GM10266 (cell line): ENCODE measurements around the gene PRR3.

Experiments used
- DNase-seq: peaks from one replicate; pipeline ENCODE4 v3.0.0; 2012; ENCODE audit errors: extremely low spot score
- TF ChIP-seq, protein P1 (sequence below): IDR thresholded peaks from 2 replicates; pipeline ENCODE4 v1.5.1; 2012; ENCODE audit warnings: mild to moderate bottlenecking, low read depth; ENCODE audit not compliant: control insufficient read depth, insufficient read depth; ENCODE audit errors: missing control alignments

The PRR3 gene

DNA sequence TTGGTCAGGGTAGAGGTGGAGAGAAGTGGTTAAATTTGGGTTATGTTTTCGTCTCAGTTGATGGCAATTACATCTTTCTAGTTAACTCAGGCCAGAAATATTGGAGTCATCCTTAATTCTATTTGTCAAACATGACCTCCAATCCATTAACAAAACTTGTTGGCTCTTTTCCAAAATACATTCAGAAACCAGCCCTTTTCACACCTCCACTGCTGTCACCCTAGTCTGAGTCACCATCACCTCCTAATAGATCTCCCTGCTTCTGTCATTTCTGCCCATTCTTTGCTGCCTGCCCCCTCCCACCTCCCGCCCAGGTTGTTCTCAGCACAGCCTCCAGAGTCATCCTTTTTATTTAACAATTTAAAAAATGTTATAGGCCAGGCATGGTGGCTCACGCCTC, 11.2 kb downstream of the PRR3 start:
- TF ChIP-seq, protein P1, sequence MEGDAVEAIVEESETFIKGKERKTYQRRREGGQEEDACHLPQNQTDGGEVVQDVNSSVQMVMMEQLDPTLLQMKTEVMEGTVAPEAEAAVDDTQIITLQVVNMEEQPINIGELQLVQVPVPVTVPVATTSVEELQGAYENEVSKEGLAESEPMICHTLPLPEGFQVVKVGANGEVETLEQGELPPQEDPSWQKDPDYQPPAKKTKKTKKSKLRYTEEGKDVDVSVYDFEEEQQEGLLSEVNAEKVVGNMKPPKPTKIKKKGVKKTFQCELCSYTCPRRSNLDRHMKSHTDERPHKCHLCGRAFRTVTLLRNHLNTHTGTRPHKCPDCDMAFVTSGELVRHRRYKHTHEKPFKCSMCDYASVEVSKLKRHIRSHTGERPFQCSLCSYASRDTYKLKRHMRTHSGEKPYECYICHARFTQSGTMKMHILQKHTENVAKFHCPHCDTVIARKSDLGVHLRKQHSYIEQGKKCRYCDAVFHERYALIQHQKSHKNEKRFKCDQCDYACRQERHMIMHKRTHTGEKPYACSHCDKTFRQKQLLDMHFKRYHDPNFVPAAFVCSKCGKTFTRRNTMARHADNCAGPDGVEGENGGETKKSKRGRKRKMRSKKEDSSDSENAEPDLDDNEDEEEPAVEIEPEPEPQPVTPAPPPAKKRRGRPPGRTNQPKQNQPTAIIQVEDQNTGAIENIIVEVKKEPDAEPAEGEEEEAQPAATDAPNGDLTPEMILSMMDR, result no peak
- no peak for DNase-seq

DNA sequence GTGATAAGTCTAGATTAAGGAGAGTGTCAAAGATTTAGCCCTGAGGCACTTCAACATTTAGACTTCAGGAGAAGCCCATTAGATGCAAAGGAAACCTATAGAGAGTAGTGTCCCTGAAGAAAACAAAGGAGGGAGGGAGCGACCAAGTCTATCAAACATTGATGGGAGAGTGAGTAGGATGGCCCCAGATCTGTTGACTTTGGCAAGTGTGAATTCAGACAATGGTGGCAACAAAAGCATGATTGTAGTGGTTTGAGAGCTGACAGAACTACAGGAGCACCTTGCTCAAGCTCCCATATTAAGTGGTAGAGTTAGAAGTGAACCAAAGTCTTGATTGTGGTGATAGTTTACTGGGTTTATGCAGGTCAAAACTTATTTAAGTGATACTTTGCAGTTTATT, 13.2 kb downstream of the PRR3 start:
- TF ChIP-seq, protein P1, result no peak
- no peak for DNase-seq

DNA sequence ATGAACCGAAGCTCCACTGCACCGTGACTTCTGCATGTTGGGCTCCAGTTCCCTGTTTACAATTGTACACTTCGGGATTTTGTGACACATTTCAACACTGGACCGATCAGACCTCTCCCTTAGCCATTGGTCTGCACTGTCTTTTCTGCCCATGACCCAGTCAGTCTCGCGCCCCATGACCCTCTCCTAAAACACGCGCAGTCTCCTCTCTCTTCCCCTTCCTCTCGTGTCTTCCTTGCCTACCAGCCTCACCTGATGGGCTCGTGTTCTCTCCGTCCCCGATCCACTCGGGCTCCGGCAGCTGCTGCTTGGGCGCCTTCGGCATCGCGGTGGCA, 13.6 kb downstream of the PRR3 start:
- no peak for DNase-seq

DNA sequence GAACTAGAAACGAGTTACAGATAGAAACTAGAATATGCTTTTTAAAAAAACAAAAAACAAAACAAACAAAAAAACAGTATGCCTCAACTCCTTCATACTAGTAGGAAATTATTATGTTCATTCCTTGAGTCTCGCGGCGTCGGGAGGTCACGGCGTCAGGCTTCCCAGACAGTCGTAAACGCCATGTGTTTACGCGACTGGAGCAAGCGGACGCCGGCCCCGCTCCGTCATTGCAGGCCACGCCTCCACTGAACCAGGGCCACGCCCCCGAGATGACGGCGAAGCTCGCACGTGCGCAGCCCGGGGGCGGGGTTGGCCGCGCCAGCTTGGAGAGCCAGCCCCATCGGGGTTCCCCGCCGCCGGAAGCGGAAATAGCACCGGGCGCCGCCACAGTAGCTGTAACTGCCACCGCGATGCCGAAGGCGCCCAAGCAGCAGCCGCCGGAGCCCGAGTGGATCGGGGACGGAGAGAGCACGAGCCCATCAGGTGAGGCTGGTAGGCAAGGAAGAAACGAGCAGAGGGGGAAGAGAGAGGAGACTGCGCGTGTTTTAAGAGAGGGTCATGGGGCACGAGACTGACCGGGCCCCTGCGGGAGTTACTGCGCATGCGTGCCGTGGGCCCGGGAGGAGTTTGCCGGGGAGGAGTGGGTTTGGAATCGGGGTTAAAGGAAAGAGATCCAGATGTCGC, 14.1 kb downstream of the PRR3 start, which contains the start of gene ABCF1:
Gene ABCF1 (plus strand): TSS at position 368 of the 687 bp plus-strand sequence. CDS start 46 bp downstream, at position 414.
- TF ChIP-seq, protein P1, result no peak
- DNase-seq, result peak; percentile 96

More for the DNA sequence above, 13.6 kb downstream of the PRR3 start:
- TF ChIP-seq, protein P1, result no peak

DNA sequence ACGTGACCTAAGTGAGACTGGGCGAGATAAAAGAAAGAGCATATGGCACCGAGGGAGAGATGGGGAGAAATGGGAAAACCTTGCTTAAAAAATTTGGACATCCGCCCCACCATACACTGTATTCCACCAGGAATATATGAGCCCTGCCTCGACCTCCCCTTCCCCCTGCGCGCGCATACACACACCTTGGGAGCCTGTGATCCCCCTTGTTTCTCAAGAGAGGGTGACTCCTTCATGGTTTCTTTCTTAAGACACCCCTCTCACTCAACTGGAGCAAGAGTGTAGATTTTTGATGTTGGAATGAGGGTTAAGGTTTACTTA, 14.6 kb downstream of the PRR3 start:
- TF ChIP-seq, protein P1, result no peak
- DNase-seq, result no peak

DNA sequence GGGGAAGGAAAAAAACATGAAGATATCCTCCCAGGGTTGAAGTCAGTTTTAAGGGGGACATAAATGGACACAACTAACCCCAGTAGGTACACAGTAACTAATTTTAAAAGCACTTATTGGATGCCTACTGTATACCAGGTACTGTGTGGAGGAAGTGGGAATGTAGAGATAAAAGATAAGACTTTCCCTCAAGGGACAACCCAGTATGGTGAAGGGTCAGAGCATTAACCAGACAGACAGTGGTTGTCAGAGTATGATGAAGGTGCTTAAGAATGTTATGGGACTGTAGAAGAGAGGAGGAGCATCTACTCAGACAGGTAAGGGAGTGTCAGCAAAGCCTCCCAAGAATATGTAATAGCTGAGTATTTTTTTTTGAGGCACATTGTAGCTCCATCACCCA, 15.1 kb downstream of the PRR3 start:
- TF ChIP-seq, protein P1, result no peak
- no peak for DNase-seq

DNA sequence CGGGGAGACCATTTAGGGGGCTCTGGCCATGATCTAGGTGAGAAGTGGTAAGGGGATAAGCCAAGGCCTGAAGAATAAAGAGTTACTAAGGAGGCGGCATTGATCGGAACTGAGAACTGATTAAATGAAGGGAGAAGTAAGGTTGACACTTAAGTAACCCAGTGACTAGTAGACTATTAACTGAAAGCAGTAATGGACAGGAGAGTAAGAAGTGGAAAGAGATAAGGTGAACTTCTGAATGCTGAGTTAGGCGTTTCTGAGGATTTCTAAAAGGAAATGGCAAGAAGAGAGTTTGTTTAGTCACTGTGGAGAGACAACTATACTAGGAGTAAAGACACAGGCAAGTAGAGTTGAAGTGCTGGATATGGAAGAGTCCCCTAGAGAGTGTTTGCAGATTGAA, 16.0 kb downstream of the PRR3 start:
- no peak for DNase-seq
- TF ChIP-seq, protein P1, result no peak
